H1 (cell line): Measurements from ENCODE around the gene CDK5RAP2.

Experiments used
- EGR1 ChIP-seq: IDR thresholded peaks from 2 replicates; pipeline ENCODE4 v1.6.1; 2011; ENCODE audit warnings: low read depth, low read length, borderline replicate concordance
- EP300 ChIP-seq, 2 experiments: IDR thresholded peaks; 1 replicate in 1 of 2; 2 replicates in 1 of 2; pipeline ENCODE4 v1.6.1; 2011 to 2012; ENCODE audit warnings: low read depth in 2 of 2, low read length in 2 of 2, mild to moderate bottlenecking in 2 of 2, borderline replicate concordance in 1 of 2, inconsistent platforms in 1 of 2, moderate library complexity in 1 of 2
- FOSL1 ChIP-seq: IDR thresholded peaks from 2 replicates; pipeline ENCODE4 v1.6.1; 2011; ENCODE audit warnings: mild to moderate bottlenecking, low read depth, low read length, moderate library complexity; ENCODE audit not compliant: insufficient read depth
- JUN ChIP-seq: IDR thresholded peaks from 2 replicates; pipeline ENCODE4 v1.6.1; 2011; ENCODE audit warnings: low read depth, mild to moderate bottlenecking, improper control_type of control experiment, low read length
- KDM1A ChIP-seq: fragments of 200-600, 300-600 bp; sonication (generic); IDR thresholded peaks from 2 replicates; pipeline ENCODE4 v1.7.1; 2016; ENCODE audit warnings: mild to moderate bottlenecking, low read length, borderline replicate concordance
- NRF1 ChIP-seq: IDR thresholded peaks from 2 replicates; pipeline ENCODE4 v1.6.1; 2011; ENCODE audit warnings: mild to moderate bottlenecking, low read depth, low read length, improper control_type of control experiment
- POLR2A ChIP-seq, 2 experiments: IDR thresholded peaks; 1 replicate in 1 of 2; 2 replicates in 1 of 2; pipeline ENCODE4 v1.6.1; 2011; ENCODE audit warnings: low read depth in 2 of 2, low read length in 2 of 2, mild to moderate bottlenecking in 2 of 2; ENCODE audit errors: control extremely low read depth in 1 of 2
- POLR2AphosphoS5 ChIP-seq: IDR thresholded peaks from 2 replicates; pipeline ENCODE4 v1.6.1; 2011; ENCODE audit warnings: low read depth, low read length
- RAD21 ChIP-seq, 2 experiments: IDR thresholded peaks in 1 of 2; conservative IDR thresholded peaks in 1 of 2; 2 replicates each; pipeline ENCODE4 v1.6.1; 2011; ENCODE audit warnings: low read depth in 2 of 2, low read length in 2 of 2, improper control_type of control experiment in 1 of 2, inconsistent platforms in 1 of 2, mild to moderate bottlenecking in 1 of 2, moderate library complexity in 1 of 2
- SP1 ChIP-seq: IDR thresholded peaks from 2 replicates; pipeline ENCODE4 v1.6.1; 2011; ENCODE audit warnings: low read depth, low read length
- TCF12 ChIP-seq: IDR thresholded peaks from 2 replicates; pipeline ENCODE4 v1.6.1; 2011; ENCODE audit warnings: low read depth, mild to moderate bottlenecking, low read length
- TEAD4 ChIP-seq: IDR thresholded peaks from 2 replicates; pipeline ENCODE4 v1.6.1; 2012; ENCODE audit warnings: low read depth, low read length, inconsistent platforms, mixed read lengths
- ZNF274 ChIP-seq: IDR thresholded peaks from 2 replicates; pipeline ENCODE4 v1.7.0; 2012; ENCODE audit warnings: low read length, borderline replicate concordance; ENCODE audit errors: extremely low read depth
- TF ChIP-seq, protein P1 (sequence below), 3 experiments: IDR thresholded peaks; 1 replicate in 2 of 3; 2 replicates in 1 of 3; pipeline versions ENCODE4 v1.5.1 to v1.6.1; 2011; ENCODE audit warnings: low read length in 3 of 3, mild to moderate bottlenecking in 3 of 3, inconsistent platforms in 2 of 3, low read depth in 1 of 3, moderate library complexity in 1 of 3; ENCODE audit not compliant: insufficient read depth in 1 of 3; ENCODE audit errors: control extremely low read depth in 1 of 3

- TF ChIP-seq POLR2AphosphoS5: no peak
- no peak for TF ChIP-seq JUN
- no peak for TF ChIP-seq POLR2A (IDR thresholded peaks at IDR 0.05; ENCODE audit: control extremely low read depth in 1 of 2, low read depth in 2 of 2, low read length in 2 of 2)
- TF ChIP-seq, protein P1, sequence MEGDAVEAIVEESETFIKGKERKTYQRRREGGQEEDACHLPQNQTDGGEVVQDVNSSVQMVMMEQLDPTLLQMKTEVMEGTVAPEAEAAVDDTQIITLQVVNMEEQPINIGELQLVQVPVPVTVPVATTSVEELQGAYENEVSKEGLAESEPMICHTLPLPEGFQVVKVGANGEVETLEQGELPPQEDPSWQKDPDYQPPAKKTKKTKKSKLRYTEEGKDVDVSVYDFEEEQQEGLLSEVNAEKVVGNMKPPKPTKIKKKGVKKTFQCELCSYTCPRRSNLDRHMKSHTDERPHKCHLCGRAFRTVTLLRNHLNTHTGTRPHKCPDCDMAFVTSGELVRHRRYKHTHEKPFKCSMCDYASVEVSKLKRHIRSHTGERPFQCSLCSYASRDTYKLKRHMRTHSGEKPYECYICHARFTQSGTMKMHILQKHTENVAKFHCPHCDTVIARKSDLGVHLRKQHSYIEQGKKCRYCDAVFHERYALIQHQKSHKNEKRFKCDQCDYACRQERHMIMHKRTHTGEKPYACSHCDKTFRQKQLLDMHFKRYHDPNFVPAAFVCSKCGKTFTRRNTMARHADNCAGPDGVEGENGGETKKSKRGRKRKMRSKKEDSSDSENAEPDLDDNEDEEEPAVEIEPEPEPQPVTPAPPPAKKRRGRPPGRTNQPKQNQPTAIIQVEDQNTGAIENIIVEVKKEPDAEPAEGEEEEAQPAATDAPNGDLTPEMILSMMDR (IDR thresholded peaks at IDR 0.05; ENCODE audit: control extremely low read depth in 1 of 3, insufficient read depth in 1 of 3, low read depth in 1 of 3, low read length in 3 of 3): no peak
- TF ChIP-seq EGR1: no peak
- TF ChIP-seq KDM1A: no peak
- no peak for TF ChIP-seq FOSL1
- no peak for TF ChIP-seq RAD21 (IDR thresholded peaks at IDR 0.05 in 1 of 2, conservative IDR thresholded peaks at IDR 0.05 in 1 of 2; ENCODE audit: low read depth in 2 of 2, low read length in 2 of 2)
- no peak for TF ChIP-seq NRF1
- no peak for TF ChIP-seq SP1
- no peak for TF ChIP-seq ZNF274
- TF ChIP-seq TCF12: no peak
- no peak for TF ChIP-seq TEAD4
- no peak for TF ChIP-seq EP300 (IDR thresholded peaks at IDR 0.05; ENCODE audit: borderline replicate concordance in 1 of 2, low read depth in 2 of 2, low read length in 2 of 2)
These were observed 207.9 kb downstream of the CDK5RAP2 start for GRCh38 chr9:120372040-120372439.
